K562 (cell line): Measurements from ENCODE around the gene CYP46A1.

Experiments used
- CHD2 ChIP-seq: IDR thresholded peaks from 2 replicates; pipeline ENCODE4 v1.6.1; 2011; ENCODE audit warnings: low read depth, low read length
- EGR1 ChIP-seq: fragments of 450-650 bp; conservative IDR thresholded peaks from 2 replicates; pipeline ENCODE4 v1.6.1; 2017; ENCODE audit warnings: mild to moderate bottlenecking
- FOXM1 ChIP-seq, 2 experiments: fragments of 450-650 bp in 1 of 2; sonication (generic) in 1 of 2; formaldehyde crosslinking in 1 of 2; IDR thresholded peaks; 2 replicates each; pipeline versions ENCODE4 v1.6.1 to v1.9.0; 2017 to 2022; ENCODE audit warnings: low read depth in 2 of 2, mild to moderate bottlenecking in 2 of 2, missing genetic modification reagents in 1 of 2, moderate library complexity in 1 of 2
- HSF4 ChIP-seq: fragments of 250-450 bp; sonication (Bioruptor Pico); IDR thresholded peaks from 2 replicates; pipeline ENCODE4 v2.1.2; 2022; ENCODE audit warnings: mild to moderate bottlenecking, moderate library complexity, borderline replicate concordance
- KDM2B ChIP-seq: fragments of 250-450 bp; sonication (Bioruptor Pico); IDR thresholded peaks from 2 replicates; pipeline ENCODE4 v1.8.0; 2021; ENCODE audit warnings: mild to moderate bottlenecking, moderate library complexity
- MCM3 ChIP-seq: fragments of 450-650 bp; IDR thresholded peaks from 2 replicates; pipeline ENCODE4 v1.6.1; 2016
- POLR2A ChIP-seq: fragments of 450-650 bp; conservative IDR thresholded peaks from 2 replicates; pipeline ENCODE4 v1.6.1; 2016
- SIN3B ChIP-seq: fragments of 450-650 bp; IDR thresholded peaks from 2 replicates; pipeline ENCODE4 v1.6.1; 2017; ENCODE audit warnings: low read depth, mild to moderate bottlenecking, moderate library complexity
- ZBED1 ChIP-seq: IDR thresholded peaks from 2 replicates; pipeline ENCODE4 v1.6.1; 2014
- TF ChIP-seq, protein P1 (sequence below): fragments of 450-650 bp; IDR thresholded peaks from 2 replicates; pipeline ENCODE4 v1.6.1; 2016; ENCODE audit warnings: missing biosample characterization, missing genetic modification characterization
- TF ChIP-seq, protein P2 (sequence below), 3 experiments: IDR thresholded peaks in 2 of 3; conservative IDR thresholded peaks in 1 of 3; 2 replicates each; pipeline ENCODE4 v1.5.1; 2011 to 2012; ENCODE audit warnings: low read length in 3 of 3, mild to moderate bottlenecking in 3 of 3, control low read depth in 2 of 3, improper control_type of control experiment in 1 of 3, inconsistent platforms in 1 of 3, low read depth in 1 of 3, mixed read lengths in 1 of 3, moderate library complexity in 1 of 3; ENCODE audit not compliant: insufficient read depth in 2 of 3
- TF ChIP-seq, protein P3 (sequence below): sonication (generic); formaldehyde crosslinking; IDR thresholded peaks from 2 replicates; pipeline ENCODE4 v1.8.0; 2022; ENCODE audit warnings: mild to moderate bottlenecking, low read depth, missing genetic modification reagents

DNA sequence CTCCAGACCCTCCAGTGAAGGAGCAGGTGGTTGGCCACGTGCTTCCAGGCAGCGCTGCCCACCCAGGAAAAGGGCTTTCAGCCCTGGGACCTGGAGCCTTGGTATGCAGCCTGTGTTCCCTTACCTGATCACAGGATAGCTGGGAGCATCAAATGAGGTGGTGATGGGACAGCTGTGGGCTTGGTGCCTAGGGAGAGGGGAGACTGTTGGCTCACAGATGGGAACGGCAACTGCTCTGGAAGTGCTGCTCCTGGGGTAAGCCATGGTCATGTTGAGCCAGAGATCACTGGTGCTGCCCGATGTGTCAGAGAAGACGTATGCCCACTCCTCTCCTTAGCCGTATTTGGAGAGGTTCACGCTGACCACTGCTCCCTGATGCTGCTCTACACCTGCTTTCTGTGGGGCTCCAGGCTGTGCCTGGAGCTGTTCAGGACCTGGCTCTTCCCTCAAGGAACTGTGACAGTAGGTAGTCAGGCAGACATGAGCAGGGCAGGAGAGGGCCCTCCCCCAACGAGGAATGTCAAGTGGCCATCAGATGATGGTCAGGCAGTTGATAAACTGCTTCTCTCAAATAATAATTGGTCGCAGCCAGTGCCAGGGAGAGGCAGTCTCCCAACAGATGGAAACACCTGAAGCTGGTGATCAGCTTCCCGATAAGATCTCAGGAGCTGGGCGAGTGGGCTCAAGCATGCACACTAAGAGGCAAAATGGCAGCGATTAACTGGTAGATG, 2.8 kb upstream of the CYP46A1 start:
- no peak for TF ChIP-seq HSF4
- no peak for TF ChIP-seq SIN3B
- TF ChIP-seq EGR1: no peak
- TF ChIP-seq, protein P1, sequence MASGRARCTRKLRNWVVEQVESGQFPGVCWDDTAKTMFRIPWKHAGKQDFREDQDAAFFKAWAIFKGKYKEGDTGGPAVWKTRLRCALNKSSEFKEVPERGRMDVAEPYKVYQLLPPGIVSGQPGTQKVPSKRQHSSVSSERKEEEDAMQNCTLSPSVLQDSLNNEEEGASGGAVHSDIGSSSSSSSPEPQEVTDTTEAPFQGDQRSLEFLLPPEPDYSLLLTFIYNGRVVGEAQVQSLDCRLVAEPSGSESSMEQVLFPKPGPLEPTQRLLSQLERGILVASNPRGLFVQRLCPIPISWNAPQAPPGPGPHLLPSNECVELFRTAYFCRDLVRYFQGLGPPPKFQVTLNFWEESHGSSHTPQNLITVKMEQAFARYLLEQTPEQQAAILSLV: no peak
- TF ChIP-seq, protein P2, sequence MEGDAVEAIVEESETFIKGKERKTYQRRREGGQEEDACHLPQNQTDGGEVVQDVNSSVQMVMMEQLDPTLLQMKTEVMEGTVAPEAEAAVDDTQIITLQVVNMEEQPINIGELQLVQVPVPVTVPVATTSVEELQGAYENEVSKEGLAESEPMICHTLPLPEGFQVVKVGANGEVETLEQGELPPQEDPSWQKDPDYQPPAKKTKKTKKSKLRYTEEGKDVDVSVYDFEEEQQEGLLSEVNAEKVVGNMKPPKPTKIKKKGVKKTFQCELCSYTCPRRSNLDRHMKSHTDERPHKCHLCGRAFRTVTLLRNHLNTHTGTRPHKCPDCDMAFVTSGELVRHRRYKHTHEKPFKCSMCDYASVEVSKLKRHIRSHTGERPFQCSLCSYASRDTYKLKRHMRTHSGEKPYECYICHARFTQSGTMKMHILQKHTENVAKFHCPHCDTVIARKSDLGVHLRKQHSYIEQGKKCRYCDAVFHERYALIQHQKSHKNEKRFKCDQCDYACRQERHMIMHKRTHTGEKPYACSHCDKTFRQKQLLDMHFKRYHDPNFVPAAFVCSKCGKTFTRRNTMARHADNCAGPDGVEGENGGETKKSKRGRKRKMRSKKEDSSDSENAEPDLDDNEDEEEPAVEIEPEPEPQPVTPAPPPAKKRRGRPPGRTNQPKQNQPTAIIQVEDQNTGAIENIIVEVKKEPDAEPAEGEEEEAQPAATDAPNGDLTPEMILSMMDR (IDR thresholded peaks at IDR 0.05 in 2 of 3, conservative IDR thresholded peaks at IDR 0.05 in 1 of 3; ENCODE audit: insufficient read depth in 2 of 3, low read depth in 1 of 3, low read length in 3 of 3): no peak
- TF ChIP-seq CHD2: no peak
- TF ChIP-seq POLR2A: no peak
- no peak for TF ChIP-seq FOXM1 (IDR thresholded peaks at IDR 0.05; ENCODE audit: low read depth)
- TF ChIP-seq FOXM1 (CRISPR knock-in tag; IDR thresholded peaks at IDR 0.05; ENCODE audit: low read depth): no peak
- TF ChIP-seq, protein P3, sequence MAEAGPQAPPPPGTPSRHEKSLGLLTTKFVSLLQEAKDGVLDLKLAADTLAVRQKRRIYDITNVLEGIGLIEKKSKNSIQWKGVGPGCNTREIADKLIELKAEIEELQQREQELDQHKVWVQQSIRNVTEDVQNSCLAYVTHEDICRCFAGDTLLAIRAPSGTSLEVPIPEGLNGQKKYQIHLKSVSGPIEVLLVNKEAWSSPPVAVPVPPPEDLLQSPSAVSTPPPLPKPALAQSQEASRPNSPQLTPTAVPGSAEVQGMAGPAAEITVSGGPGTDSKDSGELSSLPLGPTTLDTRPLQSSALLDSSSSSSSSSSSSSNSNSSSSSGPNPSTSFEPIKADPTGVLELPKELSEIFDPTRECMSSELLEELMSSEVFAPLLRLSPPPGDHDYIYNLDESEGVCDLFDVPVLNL (CRISPR knock-in tag): no peak
- no peak for TF ChIP-seq MCM3
- TF ChIP-seq KDM2B (CRISPR knock-in tag): no peak
- no peak for TF ChIP-seq ZBED1
